Left ventricle myocardium superior (tissue), 1 donor: ENCODE measurements around the gene ACSL3. TPM values are rescaled to one million over a fixed set of nuclear protein-coding genes. Genes with fewer than 3 reads are reported as not detected.
"Not testable (repeated sequence)": the region's sequence is repeated elsewhere in the genome, so short reads cannot be mapped to it uniquely, and the experiment has no call there.

Experiments used
- ATAC-seq: fragments of 200-7000 bp; cut with Tn5 transposase; one replicate; pipeline ENCODE4 v1.9.1; 2020; ENCODE audit warnings: mild to moderate bottlenecking, moderate library complexity
- DNase-seq: peaks from one replicate; pipeline ENCODE4 v3.0.0-alpha.2; 2020
- intact Hi-C: fragments of 100-400 bp; cut with micrococcal nuclease; formaldehyde crosslinking; loops from one replicate; pipeline ENCODE4 v1.11.0; 2022
- total RNA-seq: library from RNA; stranded (reverse); fragmentation: NEBNext Ultra II Directional; extraction: Animal tissue kit (Norgen Biotek cat#: 25700); gene quantifications from one replicate; pipeline ENCODE4 v1.2.1, GENCODE V29; 2021
- donor health status: DM: no; HTN: yes; CAD: no; lungs with severe emphysema.

Gene ACSL3
- total RNA-seq, 1 donor from 2014 or later: 48.8 TPM

DNA sequence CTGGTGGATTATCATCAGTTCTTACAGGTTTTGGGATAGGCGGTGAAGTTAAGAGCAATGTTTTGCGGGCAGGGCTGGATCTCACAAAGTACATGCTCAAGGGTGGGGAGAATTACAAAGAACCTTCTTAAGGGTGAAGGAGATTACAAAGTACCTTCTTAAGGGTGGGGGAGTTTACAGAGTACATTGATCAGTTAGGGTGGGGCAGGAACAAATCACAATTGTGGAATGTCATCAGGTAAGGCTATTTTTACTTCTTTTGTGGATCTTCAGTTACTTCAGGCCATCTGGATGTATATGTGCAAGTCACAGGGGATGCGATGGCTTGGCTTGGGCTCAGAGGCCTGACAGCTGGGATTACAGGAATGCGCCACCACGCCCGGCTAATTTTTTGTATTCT lies 12.8 kb upstream of the ACSL3 start:
- not testable (repeated sequence) for DNase-seq, ATAC-seq
- intact Hi-C loops: loop anchor here (10.0 kb wide), 1 partner anchor 53 kb away; no protein-coding TSS in a partner anchor

DNA sequence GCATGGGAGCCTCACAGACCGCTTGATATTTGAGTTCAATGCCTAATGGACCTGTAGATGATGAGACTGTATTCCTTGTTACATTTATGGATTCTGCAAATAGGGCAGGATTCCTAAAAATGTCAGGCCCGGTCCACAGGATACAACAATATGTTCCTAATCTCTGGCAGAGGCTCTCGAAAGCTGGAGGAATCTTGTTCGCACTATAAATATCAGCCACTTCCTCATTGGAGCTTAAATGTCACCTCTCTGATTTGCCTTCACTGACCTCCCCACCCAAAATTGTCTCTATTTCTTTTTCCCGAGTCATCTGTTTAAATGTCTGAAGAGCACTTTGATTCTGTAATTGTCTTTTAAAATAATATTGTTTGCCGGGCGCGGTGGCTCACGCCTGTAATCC lies 12.0 kb upstream of the ACSL3 start:
- no peak for ATAC-seq
- no peak for DNase-seq
- intact Hi-C loops: loop anchor here (10.0 kb wide), 1 partner anchor 54 kb away; no protein-coding TSS in a partner anchor

DNA sequence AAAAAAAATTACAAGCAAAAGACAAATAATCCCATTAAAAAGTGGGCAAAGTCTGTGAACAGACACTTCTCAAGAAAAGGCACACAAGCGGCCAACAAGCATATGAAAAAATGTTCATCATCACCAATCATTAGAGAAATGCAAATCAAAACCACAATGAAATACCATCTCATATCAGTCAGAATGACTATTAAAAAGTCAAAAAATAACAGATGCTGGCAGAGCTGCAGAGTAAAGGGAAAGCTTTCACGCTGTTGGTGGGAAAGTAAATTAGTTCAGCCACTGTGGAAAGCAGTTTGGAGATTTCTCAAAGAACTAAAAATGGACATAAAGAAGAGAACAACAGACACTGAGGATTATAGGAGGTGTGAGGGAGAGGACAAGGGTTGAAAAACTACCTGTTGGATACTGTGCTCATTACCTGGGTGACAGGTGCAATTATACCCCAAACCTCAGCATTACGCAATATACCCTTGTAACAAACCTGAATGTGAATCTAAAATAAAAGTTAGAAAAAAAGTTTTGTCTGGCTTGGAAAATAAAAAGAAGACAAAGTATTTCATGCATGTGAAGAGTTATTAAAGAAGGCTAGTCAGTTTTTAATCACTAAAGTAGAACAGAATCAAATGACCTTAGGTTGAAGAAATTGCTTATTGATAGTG lies 8.7 kb upstream of the ACSL3 start:
- ATAC-seq (no peak), DNase-seq (no peak)
- intact Hi-C loops: no loop called here

DNA sequence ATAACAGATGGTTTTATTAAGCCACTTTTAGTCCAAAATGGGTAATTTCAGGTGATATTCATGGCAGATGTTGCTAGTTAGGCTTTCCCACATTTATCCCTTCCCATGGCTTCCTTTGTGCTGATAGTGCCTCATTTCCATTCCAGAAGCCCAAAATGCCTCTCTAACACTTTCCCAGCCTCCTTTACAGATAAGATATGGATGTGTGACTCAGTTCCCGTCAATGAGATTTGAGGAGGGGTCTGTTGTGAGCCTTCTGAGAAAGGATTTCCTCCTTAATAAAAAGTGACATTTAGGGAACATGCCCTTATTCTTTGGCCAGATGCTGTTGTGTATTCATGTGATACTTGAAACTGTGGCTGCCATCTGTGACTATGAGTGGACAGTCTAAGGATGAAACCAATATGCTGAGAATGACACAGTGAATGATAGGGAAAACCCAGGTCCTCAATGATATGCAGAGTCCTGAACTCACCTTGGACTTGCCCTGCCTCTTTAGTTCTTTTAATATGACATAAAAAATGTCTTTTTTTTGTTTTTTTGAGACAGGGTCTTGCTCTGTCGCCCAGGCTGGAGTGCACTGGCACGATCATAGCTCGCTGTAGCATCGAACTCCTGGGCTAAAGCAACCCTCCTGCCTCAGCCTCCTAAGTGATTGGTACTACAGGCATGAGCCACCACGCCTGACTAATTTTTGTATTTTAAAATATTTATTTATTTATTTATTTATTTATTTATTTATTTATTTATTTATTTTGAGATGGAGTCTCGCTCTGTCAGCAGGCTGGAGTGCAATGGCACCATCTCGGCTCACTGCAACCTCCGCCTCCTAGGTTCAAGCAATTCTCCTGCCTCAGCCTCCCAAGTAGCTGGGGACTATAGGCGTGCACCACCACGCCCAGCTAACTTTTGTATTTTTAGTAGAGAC lies 5.8 kb upstream of the ACSL3 start:
- no peak for ATAC-seq
- intact Hi-C loops: no loop called here

DNA sequence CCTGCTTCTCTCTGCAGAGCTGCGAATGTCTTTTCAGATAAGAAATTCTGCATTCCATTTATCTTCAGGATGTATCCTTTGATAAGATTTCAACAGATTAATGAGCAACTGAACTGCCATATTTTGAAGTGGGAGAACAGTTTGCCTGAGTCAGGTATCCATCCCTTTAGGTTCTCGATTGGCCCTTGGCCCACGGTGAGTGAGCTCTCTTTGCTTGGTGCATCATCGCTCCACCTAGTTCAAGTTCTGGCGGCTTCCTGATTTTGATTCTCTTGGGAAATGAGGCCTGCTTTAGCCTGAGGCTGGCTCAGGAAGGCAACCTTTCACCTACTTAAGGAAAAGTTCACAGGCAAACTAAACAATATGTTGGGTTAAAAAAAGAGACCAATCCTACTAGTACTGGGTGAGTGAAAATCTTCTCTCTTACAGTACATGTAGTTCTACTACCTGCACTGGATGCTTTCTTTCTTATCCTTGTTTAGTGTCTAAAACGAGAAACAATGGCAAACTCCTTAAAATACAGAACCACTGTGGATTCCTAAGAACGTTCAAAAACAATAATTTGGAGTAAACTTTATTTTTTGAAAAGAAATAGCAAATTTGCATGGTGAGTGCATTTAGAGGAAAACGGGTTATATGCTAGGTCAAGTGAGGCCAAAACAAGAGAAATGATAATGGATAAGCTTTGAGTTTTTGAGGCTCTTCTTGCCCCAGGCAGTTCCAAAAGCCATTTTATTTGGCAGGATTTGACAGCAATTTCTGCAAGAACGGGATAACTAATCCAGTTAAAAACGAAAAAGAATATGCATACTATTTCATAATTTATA lies 837 bp upstream of the ACSL3 start:
- ATAC-seq (peak; percentile 44), DNase-seq (peak; percentile 58)
- intact Hi-C loops: loop anchor here (5.0 kb wide), 2 partner anchors 42 to 153 kb away; no protein-coding TSS in a partner anchor

More for the DNA sequence above, 5.8 kb upstream of the ACSL3 start:
- no peak for DNase-seq

DNA sequence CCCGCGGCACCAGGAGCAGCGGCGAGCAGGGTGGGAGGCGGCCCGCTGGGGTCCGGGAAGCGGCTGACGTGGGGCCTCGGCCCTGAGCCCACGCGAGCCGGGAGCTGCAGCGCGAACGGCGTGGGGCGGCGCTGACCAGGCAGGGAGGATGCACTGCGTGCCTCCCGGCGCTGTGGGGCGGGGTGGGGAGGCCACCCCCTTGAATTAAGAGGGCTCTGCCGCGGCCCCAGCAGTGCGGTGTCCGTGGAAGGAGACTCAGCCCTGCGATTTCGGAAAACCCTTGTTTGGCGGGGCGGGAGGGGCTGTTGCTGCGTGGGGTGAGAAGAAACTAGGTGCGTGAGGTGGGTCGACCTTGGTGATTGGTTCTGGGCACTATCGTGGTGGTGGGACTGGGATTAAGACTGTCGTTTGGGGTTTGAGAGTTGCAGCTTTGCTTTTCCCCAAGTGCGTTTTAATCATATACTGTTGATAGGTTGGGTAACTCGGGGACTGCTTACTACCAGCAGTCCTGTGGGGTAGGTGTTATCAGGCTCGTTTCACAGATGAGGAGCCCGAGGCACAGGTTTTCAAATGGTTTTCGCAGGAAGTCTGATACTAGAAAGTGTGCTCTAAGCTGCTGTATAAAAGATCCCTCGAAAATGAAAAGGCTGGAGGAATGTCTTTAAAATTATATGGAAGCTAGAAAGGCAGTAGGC lies 722 bp downstream of the ACSL3 start:
- DNase-seq: peak; percentile 73
- peak; percentile 52 for ATAC-seq
- intact Hi-C loops: loop anchor here (5.0 kb wide), 2 partner anchors 41 to 154 kb away; no protein-coding TSS in a partner anchor

DNA sequence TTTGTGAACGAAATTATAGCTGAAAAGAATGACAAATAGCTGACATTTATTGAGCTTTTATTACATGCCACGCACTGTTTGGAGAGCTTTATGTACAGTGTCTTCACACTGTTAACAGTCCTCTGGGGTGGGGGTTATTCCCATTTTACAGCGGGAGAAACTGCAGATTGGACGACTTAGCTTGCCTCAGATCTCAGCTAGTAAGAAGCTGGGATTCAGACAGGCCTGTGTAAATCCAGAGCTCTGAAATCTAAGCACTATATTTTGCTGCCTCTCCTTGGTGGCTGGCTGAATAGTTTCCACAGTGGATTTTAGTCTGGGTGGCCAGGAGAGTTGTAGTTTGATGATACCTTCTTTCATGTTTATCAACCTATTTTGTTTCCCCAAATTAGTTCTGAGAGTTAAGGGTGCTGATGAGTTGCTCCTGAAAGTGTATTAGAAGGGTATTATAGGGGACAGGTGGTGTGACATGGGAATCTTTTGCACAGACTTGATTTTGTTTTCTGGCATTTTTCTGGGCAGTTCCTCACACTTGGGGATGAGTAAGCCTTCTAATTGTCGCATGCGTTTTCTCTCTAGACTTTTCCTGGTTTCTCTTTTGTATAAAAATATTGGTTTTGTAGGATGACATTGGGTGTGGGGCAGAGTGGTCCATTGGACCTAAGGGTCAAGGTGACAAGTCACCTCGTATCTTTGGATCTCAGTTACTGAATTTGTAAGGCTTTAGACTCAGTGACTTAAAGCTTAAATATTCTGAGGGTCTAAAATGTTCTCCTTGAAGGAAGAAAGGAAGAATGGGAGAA lies 1.5 kb downstream of the ACSL3 start:
- DNase-seq (no peak), ATAC-seq (peak; percentile 22)
- intact Hi-C loops: loop anchor here (5.0 kb wide), 2 partner anchors 40 to 155 kb away; no protein-coding TSS in a partner anchor

DNA sequence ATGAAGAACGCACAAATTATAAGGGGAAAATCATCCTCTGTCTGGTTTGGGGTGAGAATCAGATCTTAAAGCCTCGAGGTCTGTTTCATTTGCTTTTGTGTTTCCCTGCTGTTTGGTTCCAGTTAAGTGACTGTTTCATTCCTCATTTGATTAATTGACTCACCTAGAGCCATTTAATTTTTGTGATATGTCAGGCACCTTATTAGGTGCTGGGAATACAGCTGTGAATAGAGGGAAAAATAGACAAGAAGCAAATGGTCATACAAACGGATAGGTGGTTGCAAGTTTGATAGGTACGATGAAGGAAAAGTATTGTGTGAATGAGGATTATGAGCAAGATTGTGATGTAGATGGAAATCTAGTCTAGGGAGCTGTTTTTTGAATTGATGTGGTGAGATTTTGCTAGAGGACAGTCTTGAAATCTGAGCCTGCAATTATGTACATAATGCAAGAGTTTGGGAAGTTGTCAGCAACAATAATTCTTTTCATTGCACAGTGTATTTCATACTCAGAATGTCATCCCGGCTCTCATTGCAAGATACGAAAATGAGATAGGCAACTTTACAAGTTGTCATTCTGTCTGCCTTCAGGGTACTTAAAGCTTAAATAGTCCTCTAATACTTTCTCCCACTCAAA lies 2.2 kb downstream of the ACSL3 start:
- DNase-seq (no peak), ATAC-seq (no peak)
- intact Hi-C loops: loop anchor here (5.0 kb wide), 2 partner anchors 39 to 156 kb away; no protein-coding TSS in a partner anchor

DNA sequence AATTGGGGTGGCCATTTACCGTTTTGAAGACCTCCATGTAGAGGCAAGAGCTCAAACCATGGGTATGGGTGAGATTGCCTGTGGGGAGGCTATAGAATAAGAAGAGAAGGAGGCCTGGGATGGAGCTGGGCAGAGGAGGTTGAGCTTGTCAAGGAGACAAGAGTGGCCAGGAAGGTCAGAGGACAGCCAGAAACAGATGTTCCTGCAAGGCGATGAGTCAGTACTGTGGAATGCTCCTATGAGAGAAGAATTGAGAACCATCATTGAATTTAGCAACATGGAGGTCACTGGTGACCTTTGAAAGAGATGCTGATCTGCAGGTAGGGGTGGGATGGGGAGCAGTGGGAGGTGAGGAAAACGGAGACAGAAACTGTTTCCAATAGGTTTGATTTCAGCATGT lies 3.5 kb downstream of the ACSL3 start:
- ATAC-seq: no peak
- intact Hi-C loops: loop anchor here (5.0 kb wide), 2 partner anchors 38 to 157 kb away; no protein-coding TSS in a partner anchor
- DNase-seq: no peak

DNA sequence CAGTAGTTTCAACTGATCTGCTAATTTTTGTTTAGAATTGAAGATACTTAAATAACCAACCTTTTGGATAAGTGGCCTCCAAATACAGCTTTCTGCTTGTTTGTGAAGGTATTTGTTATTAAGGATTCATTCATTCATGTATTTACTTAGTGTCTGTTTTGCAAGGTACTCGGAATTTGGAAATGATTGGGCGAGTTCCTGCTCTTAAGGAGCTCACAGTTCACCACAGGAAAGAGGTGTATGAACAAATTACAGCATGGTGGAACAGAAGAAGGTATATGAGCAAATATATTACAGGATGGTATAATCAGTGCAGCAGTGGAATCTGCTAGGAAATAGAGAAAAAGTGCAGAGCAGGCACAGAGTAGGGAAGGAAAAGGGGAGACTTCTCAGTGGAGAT lies 4.5 kb downstream of the ACSL3 start:
- intact Hi-C loops: no loop called here
- ATAC-seq: no peak
- no peak for DNase-seq

DNA sequence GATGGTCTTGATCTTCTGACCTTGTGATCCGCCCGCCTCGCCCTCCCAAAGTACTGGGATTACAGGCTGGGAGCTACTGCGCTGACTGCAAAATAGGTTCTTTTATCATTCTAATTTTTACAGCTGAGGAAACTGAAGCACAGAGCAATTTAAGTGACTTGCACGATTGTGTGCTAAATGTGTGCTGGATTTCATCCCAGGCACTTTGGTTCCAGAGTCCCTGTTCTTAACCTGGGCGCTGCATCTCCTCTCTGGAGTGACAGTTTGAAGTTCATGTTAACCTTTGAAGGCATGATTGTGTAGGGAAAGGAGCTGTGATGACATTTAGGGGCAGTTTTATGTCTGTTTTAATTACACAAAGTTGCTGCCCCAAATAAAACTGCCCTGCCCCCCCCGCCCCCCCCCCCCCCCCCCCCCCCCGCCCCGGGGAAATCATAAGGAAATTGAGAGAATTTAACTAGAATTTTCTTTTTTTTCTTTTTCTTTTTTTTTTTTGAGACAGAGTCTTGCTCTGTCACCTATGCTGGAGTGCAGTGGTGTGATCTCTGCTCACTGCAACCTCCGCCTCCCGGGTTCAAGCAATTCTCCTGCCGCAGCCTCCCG lies 5.6 kb downstream of the ACSL3 start:
- ATAC-seq: peak; percentile 67
- intact Hi-C loops: no loop called here

DNA sequence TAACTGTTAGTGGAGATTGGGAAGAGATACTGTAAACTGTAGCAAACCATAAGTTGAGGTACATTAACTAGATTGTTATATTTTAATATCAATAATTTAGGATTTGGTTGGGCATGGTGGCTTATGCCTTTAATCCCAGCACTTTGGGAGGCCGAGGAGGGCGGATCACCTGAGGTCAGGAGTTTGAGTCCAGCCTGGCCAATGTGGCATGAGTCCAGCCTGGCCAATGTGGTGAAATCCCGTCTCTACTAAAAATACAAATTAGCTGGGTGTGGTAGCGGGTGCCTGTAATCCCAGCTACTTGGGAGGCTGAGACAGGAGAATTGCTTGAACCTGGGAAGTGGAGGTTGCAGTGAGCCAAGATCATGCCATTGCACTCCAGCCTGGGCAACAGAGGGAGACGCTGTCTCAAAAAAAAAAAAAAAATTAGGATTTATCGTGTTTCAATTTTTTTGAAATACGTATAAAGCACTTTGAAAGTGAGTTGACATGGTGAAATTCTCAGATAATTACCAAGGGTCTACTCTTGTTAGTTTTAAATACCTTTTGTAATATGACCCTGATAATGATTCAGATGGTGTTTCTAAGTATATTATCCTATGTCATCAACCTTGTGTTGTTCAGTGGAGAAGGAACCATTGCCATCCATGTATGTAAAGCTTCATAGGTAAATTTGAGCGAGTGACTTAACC lies 7.9 kb downstream of the ACSL3 start:
- ATAC-seq, intact Hi-C loops, DNase-seq: not testable (repeated sequence)

More for the DNA sequence above, 5.6 kb downstream of the ACSL3 start:
- no peak for DNase-seq

DNA sequence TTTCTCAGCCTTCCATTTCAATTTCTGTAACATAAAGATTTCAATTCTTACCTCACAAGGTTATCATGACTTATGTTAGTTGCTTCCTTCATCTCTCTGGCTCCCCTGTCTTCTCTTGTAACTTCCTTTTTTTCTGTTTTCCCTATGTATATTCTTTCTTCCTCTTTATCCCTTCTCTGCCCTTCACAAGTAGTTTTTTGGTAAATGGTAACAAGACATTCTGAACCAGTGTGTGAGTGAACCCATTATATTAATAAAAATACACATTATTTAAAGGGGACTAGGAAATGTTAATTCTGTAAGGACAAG lies 8.4 kb downstream of the ACSL3 start:
- DNase-seq (no peak), ATAC-seq (no peak)
- intact Hi-C loops: no loop called here

DNA sequence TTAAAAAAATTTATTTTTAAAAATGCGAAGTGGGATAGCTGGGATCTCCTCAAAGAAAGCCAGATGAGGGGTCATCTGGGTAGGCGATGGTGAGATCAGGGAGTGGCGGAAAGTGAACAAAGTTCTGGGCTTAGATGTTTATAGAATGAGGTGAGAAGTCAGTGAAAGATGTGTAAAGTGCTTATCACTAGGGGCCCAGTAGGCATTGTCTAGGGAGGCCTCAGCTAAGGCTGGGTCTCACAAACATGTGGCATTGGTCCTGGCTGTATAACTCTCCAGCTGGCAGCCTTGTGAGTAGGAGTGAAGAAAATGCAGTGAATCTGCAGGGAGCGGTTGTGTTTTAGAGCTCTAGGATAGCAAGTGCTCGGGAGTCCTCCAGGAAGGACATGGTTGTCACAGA lies 10.5 kb downstream of the ACSL3 start:
- no peak for ATAC-seq
- intact Hi-C loops: no loop called here

DNA sequence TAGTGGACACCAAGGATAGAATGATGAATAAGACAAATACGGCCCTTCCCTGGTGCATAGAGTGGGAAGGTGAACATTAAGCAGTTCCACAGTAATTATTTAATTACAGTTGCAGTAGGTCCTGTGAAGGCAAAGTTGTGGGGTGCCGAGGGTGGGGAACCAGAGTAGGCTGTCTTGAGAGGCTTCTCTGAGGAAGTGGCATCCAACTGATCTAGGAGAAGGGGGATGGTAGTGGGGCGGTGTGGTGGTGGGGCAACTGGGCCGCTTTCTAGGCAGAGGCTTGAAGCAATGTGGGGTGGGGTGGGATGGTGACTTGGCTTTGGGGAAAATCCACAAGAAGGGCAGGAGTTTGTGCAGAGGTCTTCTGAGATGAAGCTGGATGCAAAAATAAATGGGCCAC lies 11.7 kb downstream of the ACSL3 start:
- ATAC-seq (no peak), DNase-seq (no peak)
- intact Hi-C loops: no loop called here

More for the DNA sequence above, 10.5 kb downstream of the ACSL3 start:
- DNase-seq: no peak

DNA sequence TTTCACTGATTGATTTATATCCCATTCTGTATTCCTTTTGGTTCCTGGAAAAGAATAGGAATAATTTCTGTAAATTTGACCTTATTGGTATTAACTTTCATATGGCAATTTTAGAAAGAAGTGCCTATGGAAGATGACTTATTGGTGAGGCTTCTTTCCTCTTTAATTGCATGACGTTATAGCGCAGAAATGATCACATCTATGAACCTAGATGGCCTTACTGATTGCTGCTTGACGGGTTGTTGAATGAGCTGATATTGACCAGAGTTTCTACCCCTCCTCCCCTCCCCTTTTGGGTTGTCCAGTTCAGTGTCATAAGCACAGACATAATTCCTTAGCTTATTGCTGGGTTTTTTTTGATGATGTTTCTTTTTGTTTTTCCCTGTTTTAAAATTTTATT lies 14.6 kb downstream of the ACSL3 start:
- no peak for DNase-seq
- intact Hi-C loops: no loop called here
- ATAC-seq: no peak
